OCI-LY1 (cell line): ENCODE data around the gene LAMC3.

ENCODE experiments used
- CTCF ChIP-seq: fragments of 200-600 bp; sonication (generic), shearing (Covaris generic); IDR thresholded peaks from 2 replicates; pipeline ENCODE4 v1.5.1; 2017; ENCODE audit warnings: mild to moderate bottlenecking, antibody characterized with exemption, low read length, moderate library complexity, mixed read lengths
- EZH2 ChIP-seq: fragments of 200-600 bp; sonication (generic), shearing (Covaris generic); IDR thresholded peaks from 2 replicates; pipeline ENCODE4 v1.8.0; 2017; ENCODE audit warnings: borderline replicate concordance, mixed run types, mild to moderate bottlenecking, antibody characterized with exemption, low read length, moderate library complexity, mixed read lengths

- TF ChIP-seq CTCF, result no peak
- no peak for TF ChIP-seq EZH2
Observed at GRCh38 chr9:131062969-131063368, 54.0 kb downstream of the LAMC3 start.
